Activated naive CD8-positive, alpha-beta T cell treated with anti-CD3 and anti-CD28 coated beads for 36 hours (primary cell): ENCODE data around the gene SERINC5. TPM values are rescaled to one million over a fixed set of nuclear protein-coding genes. Genes with fewer than 3 reads are reported as not detected.
"Not testable (repeated sequence)": the region's sequence is repeated elsewhere in the genome, so short reads cannot be mapped to it uniquely, and the experiment has no call there.

Source experiments
- DNase-seq: peaks from one replicate; pipeline ENCODE4 v3.0.0; 2021
- H3K27ac Mint-ChIP-seq: one replicate; pipeline ENCODE4 v1.8.0; 2022; ENCODE audit warnings: mild to moderate bottlenecking, moderate library complexity, mixed read lengths
- H3K27me3 Mint-ChIP-seq: one replicate; pipeline ENCODE4 v1.8.0; 2022; ENCODE audit warnings: mild to moderate bottlenecking, mixed read lengths
- H3K36me3 Mint-ChIP-seq: one replicate; pipeline ENCODE4 v1.8.0; 2021; ENCODE audit warnings: mild to moderate bottlenecking, mixed read lengths
- H3K4me1 Mint-ChIP-seq: one replicate; pipeline ENCODE4 v1.8.0; 2021; ENCODE audit warnings: mixed read lengths
- H3K4me3 Mint-ChIP-seq: one replicate; pipeline ENCODE4 v1.8.0; 2022; ENCODE audit warnings: mild to moderate bottlenecking, moderate library complexity, mixed read lengths
- H3K9me3 Mint-ChIP-seq: one replicate; pipeline ENCODE4 v1.8.0; 2022; ENCODE audit warnings: mixed read lengths
- total RNA-seq, 2 experiments: library from RNA; stranded (reverse); gene quantifications; one replicate each; pipeline ENCODE4 v1.2.3, GENCODE V29; 2021

SERINC5 gene
- total RNA-seq, 2 experiments from 2014 or later, result 22.0 to 25.1 TPM

GRCh38 chr5:80187421-80188090 is 68.3 kb downstream of the SERINC5 start:
- Mint-ChIP-seq H3K27ac (peak overlapping the region; percentile 92), H3K4me3 (peak overlapping the region; percentile 35)
- no peak for DNase-seq

DNA sequence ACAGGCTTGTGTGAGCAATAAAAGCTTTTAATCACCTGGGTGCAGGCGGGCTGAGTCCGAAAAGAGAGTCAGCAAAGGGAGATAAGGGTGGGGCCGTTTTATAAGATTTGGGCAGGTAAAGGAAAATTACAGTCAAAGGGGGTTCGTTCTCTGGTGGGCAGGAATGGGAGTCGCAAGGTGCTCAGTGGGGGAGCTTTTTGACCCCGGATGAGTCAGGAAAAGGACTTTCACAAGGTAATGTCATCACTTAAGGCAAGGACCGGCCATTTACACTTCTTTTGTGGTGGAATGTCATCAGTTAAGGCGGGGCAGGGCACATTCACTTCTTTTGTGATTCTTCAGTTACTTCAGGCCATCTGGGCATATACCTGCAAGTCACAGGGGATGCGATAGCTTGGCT is 70.3 kb downstream of the SERINC5 start:
- Mint-ChIP-seq H3K27ac (peak overlapping the region; percentile 85), H3K36me3 (peaks cover 26% of the 10 kb centered on the region), H3K4me1 (peaks cover 86% of the 10 kb centered on the region), H3K4me3 (peak overlapping the region; percentile 50)
- DNase-seq, H3K9me3 Mint-ChIP-seq, H3K27me3 Mint-ChIP-seq: not testable (repeated sequence)

More at GRCh38 chr5:80187421-80188090, 68.3 kb downstream of the SERINC5 start:
- peaks cover 21% of the 10 kb centered on the region for H3K36me3 Mint-ChIP-seq
- H3K9me3 Mint-ChIP-seq, result no peaks in the 10 kb centered on the region
- no peaks in the 10 kb centered on the region for H3K27me3 Mint-ChIP-seq
- H3K4me1 Mint-ChIP-seq, result peaks cover 82% of the 10 kb centered on the region

GRCh38 chr5:80185095-80185494 is 70.8 kb downstream of the SERINC5 start:
- Mint-ChIP-seq H3K27me3 (no peaks in the 10 kb centered on the region), H3K27ac (peak overlapping the region; percentile 85), H3K4me3 (peak overlapping the region; percentile 58), H3K36me3 (peaks cover 26% of the 10 kb centered on the region), H3K4me1 (peaks cover 86% of the 10 kb centered on the region), H3K9me3 (no peaks in the 10 kb centered on the region)
- no peak for DNase-seq

GRCh38 chr5:80184235-80185023 is 71.4 kb downstream of the SERINC5 start:
- Mint-ChIP-seq H3K27me3 (no peaks in the 10 kb centered on the region), H3K9me3 (no peaks in the 10 kb centered on the region), H3K36me3 (peaks cover 26% of the 10 kb centered on the region), H3K4me3 (peak overlapping the region; percentile 58), H3K4me1 (peaks cover 87% of the 10 kb centered on the region), H3K27ac (peak overlapping the region; percentile 85)
- DNase-seq, result no peak

DNA sequence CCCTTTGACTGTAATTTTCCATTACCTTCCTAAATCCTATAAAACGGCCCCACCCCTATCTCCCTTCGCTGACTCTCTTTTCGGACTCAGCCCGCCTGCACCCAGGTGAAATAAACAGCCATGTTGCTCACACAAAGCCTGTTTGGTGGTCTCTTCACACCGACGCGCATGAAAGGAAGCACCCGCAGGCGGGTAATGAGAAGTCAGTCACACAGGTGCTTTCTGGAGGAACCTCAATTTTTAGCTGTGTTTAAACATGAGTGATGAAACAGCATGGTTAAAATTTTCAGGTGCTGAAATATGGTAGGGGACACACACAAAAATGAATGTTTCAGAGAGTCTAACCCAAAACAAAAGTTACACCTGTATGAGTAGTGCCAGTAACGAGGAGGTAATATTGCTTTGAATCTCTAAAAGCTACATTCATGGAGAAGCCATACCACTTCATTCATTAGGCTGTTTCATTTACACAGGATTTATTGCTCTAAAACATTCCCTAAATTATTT is 72.1 kb downstream of the SERINC5 start:
- Mint-ChIP-seq H3K27ac (peak overlapping the region; percentile 85), H3K36me3 (peaks cover 26% of the 10 kb centered on the region), H3K4me1 (peaks cover 89% of the 10 kb centered on the region), H3K4me3 (peak overlapping the region; percentile 49)
- DNase-seq, result peak; percentile 49
- H3K9me3 Mint-ChIP-seq, H3K27me3 Mint-ChIP-seq: not testable (repeated sequence)

DNA sequence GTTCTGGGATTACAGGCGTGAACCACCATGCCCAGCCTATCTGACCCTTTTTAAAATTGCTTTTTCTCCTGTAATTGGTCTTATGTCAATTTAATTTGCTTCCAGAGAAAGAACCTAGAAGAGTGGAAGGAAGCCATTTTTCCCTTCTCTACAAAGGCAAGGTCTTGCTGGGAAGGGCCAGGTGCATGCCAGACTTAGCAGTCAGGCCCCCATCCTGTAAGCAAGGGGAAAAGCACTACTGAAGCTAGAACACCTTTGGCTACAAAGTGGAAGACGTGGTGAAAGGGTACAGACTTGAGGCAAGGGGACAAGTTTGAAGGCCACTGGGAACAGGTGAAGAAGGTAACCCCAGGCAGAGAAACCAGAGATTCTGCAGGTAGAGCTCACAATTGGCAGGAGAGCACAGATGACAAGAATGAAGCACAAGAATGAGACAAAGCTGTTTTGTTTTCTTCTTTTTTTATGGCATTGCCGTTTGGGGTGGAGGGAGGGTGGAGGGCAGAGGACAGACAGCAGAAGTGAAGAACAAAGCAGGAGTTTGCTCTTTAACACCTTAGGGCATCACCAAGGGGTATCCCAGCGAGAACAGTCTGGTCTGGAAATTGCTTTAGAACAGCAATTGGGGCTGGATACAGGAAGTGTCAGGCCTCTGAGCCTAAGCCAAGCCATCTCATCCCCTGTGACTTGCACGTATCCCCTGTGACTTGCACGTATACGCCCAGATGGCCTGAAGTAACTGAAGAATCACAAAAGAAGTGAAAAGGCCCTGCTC is 72.9 kb downstream of the SERINC5 start:
- peak overlapping the region; percentile 58 for H3K4me3 Mint-ChIP-seq
- H3K36me3 Mint-ChIP-seq, result peaks cover 28% of the 10 kb centered on the region
- peak; percentile 36 for DNase-seq
- no peaks in the 10 kb centered on the region for H3K27me3 Mint-ChIP-seq
- no peaks in the 10 kb centered on the region for H3K9me3 Mint-ChIP-seq
- H3K27ac Mint-ChIP-seq, result peak overlapping the region; percentile 85
- H3K4me1 Mint-ChIP-seq, result peaks cover 86% of the 10 kb centered on the region

DNA sequence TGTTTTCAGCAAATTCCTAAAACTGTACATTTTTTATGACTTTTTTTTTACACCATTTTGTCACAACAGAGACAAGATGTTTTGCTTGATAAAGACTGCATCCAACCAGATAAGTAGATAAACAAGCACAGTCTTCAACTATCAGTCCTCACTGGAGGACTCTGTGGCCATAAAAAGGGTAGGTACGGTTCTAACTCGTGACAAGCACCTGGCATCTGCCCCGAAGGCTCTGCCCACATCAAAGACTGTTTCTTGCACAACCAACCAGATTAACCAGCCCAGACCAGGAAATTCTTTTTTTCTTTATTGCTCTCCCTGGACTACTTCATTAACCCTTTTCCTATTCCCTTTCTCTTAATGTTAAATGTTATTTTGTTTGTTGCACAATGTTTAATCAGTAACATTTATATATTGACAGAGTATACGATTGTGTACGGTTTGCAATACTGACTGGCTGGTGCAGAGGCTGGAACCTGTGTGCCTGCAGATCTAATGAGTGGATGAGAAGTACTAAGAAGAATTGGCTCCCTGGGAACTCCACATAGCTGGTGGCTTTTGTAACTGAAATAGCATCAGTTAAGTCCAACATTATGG is 74.1 kb downstream of the SERINC5 start:
- peak overlapping the region; percentile 85 for H3K27ac Mint-ChIP-seq

DNA sequence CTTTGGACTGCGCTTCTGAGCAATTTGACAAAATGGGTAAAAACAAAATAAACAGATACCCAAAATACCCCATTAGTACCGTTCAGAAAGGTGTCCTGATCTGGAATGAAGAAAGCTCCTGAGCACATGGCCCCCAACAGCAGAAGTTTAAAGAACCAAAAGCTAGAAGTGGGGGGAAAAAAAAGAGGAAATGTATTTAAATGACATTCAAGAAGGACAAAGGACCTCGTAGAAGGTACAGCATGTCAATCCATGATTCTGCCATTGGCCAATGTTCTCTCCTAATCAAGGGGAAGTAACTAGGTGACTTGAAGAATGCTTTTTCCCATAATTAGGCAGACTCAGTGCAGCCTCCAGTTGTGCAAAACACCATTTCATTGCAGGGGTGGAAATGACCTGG is 78.6 kb downstream of the SERINC5 start:
- Mint-ChIP-seq H3K36me3 (peaks cover 43% of the 10 kb centered on the region), H3K27ac (peak overlapping the region; percentile 73), H3K27me3 (no peaks in the 10 kb centered on the region), H3K4me3 (no peak overlapping the region), H3K9me3 (no peaks in the 10 kb centered on the region), H3K4me1 (peaks cover 74% of the 10 kb centered on the region)
- DNase-seq, result no peak

More for the DNA sequence above, 74.1 kb downstream of the SERINC5 start:
- H3K36me3 Mint-ChIP-seq, result peaks cover 34% of the 10 kb centered on the region
- H3K4me1 Mint-ChIP-seq, result peaks cover 90% of the 10 kb centered on the region
- H3K9me3 Mint-ChIP-seq, result no peaks in the 10 kb centered on the region
- no peaks in the 10 kb centered on the region for H3K27me3 Mint-ChIP-seq
- peak; percentile 52 for DNase-seq
- peak overlapping the region; percentile 32 for H3K4me3 Mint-ChIP-seq

GRCh38 chr5:80175337-80175736 is 80.5 kb downstream of the SERINC5 start:
- H3K4me3 Mint-ChIP-seq, result no peak overlapping the region
- no peaks in the 10 kb centered on the region for H3K27me3 Mint-ChIP-seq
- no peak for DNase-seq
- no peaks in the 10 kb centered on the region for H3K9me3 Mint-ChIP-seq
- peaks cover 44% of the 10 kb centered on the region for H3K36me3 Mint-ChIP-seq
- H3K27ac Mint-ChIP-seq, result no peak overlapping the region
- H3K4me1 Mint-ChIP-seq, result peaks cover 57% of the 10 kb centered on the region

GRCh38 chr5:80174790-80175189 is 81.1 kb downstream of the SERINC5 start:
- Mint-ChIP-seq H3K27me3 (no peaks in the 10 kb centered on the region), H3K9me3 (no peaks in the 10 kb centered on the region), H3K27ac (no peak overlapping the region), H3K4me3 (no peak overlapping the region), H3K36me3 (peaks cover 45% of the 10 kb centered on the region), H3K4me1 (peaks cover 52% of the 10 kb centered on the region)
- DNase-seq, result no peak

DNA sequence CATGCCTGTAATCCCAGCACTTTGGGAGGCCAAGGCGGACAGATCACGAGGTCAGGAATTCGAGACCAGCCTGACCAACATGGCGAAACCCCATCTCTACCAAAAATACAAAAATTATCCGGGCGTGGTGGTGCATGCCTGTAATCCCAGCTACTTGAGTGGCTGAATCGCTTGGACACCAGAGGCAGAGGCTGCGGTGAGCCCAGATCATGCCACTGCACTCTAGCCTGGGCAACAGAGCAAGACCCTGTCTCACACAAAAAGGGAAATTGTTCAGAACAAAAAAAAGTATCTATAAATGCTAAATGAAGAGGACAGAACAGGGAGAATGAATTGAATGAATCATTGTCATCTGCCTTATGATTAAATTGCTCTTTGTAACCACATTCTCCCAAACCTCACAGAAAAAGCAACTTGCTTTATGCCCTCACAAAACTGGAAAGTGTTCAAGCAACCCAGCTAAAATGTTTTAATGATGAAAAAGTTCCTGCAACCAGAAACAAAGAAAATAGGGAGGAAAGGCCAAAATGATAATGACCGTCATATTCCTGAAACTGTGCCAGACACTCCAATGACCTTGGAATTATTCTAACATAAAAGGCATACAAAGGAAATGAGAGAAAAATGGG is 83.7 kb downstream of the SERINC5 start:
- no peak overlapping the region for H3K27ac Mint-ChIP-seq
- H3K4me3 Mint-ChIP-seq, result no peak overlapping the region

DNA sequence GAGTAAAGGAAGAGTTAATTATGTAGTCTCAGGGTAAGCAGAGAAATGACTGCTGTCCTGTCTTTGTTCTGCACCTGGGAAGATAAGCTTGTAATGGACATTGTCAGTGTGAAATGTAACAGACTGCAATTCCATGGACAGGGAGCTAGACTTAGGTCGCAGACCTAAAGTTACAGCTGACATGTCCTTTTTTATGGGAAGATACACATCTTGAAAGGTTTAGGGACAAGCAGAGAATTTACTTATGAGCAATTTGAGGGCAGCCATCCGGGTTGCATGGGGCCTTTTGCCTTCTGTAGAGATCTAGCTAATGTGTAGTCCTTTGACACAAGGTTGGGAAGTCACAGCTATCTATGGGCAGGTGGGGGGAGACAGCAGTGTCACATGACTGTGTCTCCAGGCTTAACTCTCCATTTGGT is 85.7 kb downstream of the SERINC5 start:
- peaks cover 54% of the 10 kb centered on the region for H3K36me3 Mint-ChIP-seq
- no peaks in the 10 kb centered on the region for H3K9me3 Mint-ChIP-seq

More for the DNA sequence above, 83.7 kb downstream of the SERINC5 start:
- DNase-seq, result no peak
- Mint-ChIP-seq H3K27me3 (no peaks in the 10 kb centered on the region), H3K36me3 (peaks cover 49% of the 10 kb centered on the region), H3K4me1 (peaks cover 48% of the 10 kb centered on the region), H3K9me3 (no peaks in the 10 kb centered on the region)

GRCh38 chr5:80168388-80169028 is 87.3 kb downstream of the SERINC5 start:
- DNase-seq, result no peak
- Mint-ChIP-seq H3K36me3 (peaks cover 50% of the 10 kb centered on the region), H3K27ac (peak overlapping the region; percentile 5), H3K9me3 (no peaks in the 10 kb centered on the region), H3K4me3 (no peak overlapping the region), H3K27me3 (no peaks in the 10 kb centered on the region), H3K4me1 (peaks cover 44% of the 10 kb centered on the region)

More for the DNA sequence above, 85.7 kb downstream of the SERINC5 start:
- DNase-seq, result no peak
- Mint-ChIP-seq H3K27me3 (no peaks in the 10 kb centered on the region), H3K27ac (no peak overlapping the region), H3K4me1 (peaks cover 50% of the 10 kb centered on the region), H3K4me3 (no peak overlapping the region)

- no peaks in the 10 kb centered on the region for H3K27me3 Mint-ChIP-seq
- peaks cover 3% of the 10 kb centered on the region for H3K9me3 Mint-ChIP-seq
- no peak overlapping the region for H3K4me3 Mint-ChIP-seq
- peaks cover 59% of the 10 kb centered on the region for H3K36me3 Mint-ChIP-seq
- H3K4me1 Mint-ChIP-seq, result peaks cover 40% of the 10 kb centered on the region
- no peak for DNase-seq
- peak overlapping the region; percentile 54 for H3K27ac Mint-ChIP-seq
These were observed 90.4 kb downstream of the SERINC5 start for GRCh38 chr5:80165452-80165851.
